DOHH2 (cell line): ENCODE measurements around the gene ABR.

Experiments used
- H3F3A ChIP-seq: fragments of 200-600 bp; sonication (generic), shearing (Covaris generic); 2 replicates; pipeline ENCODE4 v1.6.0; 2016; ENCODE audit warnings: antibody characterized with exemption, mild to moderate bottlenecking; ENCODE audit not compliant: control insufficient read depth, insufficient read depth
- H3K27ac ChIP-seq: fragments of 200-600 bp; sonication (generic); 2 replicates; pipeline ENCODE4 v1.5.1; 2014; ENCODE audit warnings: low read depth, mild to moderate bottlenecking, low read length, moderate library complexity
- H3K27me3 ChIP-seq: fragments of 200-600 bp; sonication (generic); 2 replicates; pipeline ENCODE4 v1.6.1; 2014; ENCODE audit warnings: mild to moderate bottlenecking, low read length, mixed read lengths; ENCODE audit not compliant: control insufficient read depth
- H3K36me3 ChIP-seq: fragments of 200-600 bp; sonication (generic); 2 replicates; pipeline ENCODE4 v1.6.1; 2014; ENCODE audit warnings: mild to moderate bottlenecking, low read length, moderate library complexity, mixed read lengths; ENCODE audit not compliant: control insufficient read depth
- H3K4me1 ChIP-seq: fragments of 200-600 bp; sonication (generic); 2 replicates; pipeline ENCODE4 v1.6.1; 2014; ENCODE audit warnings: mild to moderate bottlenecking, low read length, mixed read lengths; ENCODE audit not compliant: control insufficient read depth
- H3K4me2 ChIP-seq: fragments of 200-600 bp; sonication (generic); 2 replicates; pipeline ENCODE4 v1.6.0; 2014; ENCODE audit warnings: mild to moderate bottlenecking, low read length, moderate library complexity
- H3K4me3 ChIP-seq: fragments of 200-600 bp; sonication (generic); 2 replicates; pipeline ENCODE4 v1.5.1; 2014; ENCODE audit warnings: mild to moderate bottlenecking, low read length, mixed read lengths
- H3K79me2 ChIP-seq: fragments of 200-600 bp; sonication (generic); 2 replicates; pipeline ENCODE4 v1.6.1; 2014; ENCODE audit warnings: mild to moderate bottlenecking, low read length, mixed read lengths; ENCODE audit not compliant: control insufficient read depth
- H3K9me2 ChIP-seq: fragments of 200-600 bp; sonication (generic); replicated peaks from 2 replicates; pipeline ENCODE4 v1.6.1; 2014; ENCODE audit warnings: mild to moderate bottlenecking, low read length, mixed read lengths; ENCODE audit not compliant: control insufficient read depth
- H3K9me3 ChIP-seq: fragments of 200-600 bp; sonication (generic); 2 replicates; pipeline ENCODE4 v1.6.1; 2014; ENCODE audit warnings: antibody characterized with exemption, low read length, mixed read lengths; ENCODE audit not compliant: control insufficient read depth, insufficient read depth
- H4K20me1 ChIP-seq: fragments of 200-600 bp; sonication (generic); 2 replicates; pipeline ENCODE4 v1.6.0; 2014; ENCODE audit warnings: low read depth, mild to moderate bottlenecking, antibody characterized with exemption, low read length, moderate library complexity; ENCODE audit not compliant: control insufficient read depth, insufficient read depth
- EZH2phosphoT487 ChIP-seq: fragments of 200-600 bp; sonication (generic); IDR thresholded peaks from 2 replicates; pipeline ENCODE4 v1.6.1; 2017; ENCODE audit warnings: borderline replicate concordance, mild to moderate bottlenecking, antibody characterized with exemption, low read length, moderate library complexity, mixed read lengths
- TF ChIP-seq, protein P1 (sequence below): fragments of 200-600 bp; sonication (generic); IDR thresholded peaks from one replicate; pipeline ENCODE4 v1.5.1; 2014; ENCODE audit warnings: antibody characterized with exemption, mild to moderate bottlenecking, low read depth, low read length; ENCODE audit not compliant: poor library complexity, severe bottlenecking

Gene ABR

DNA sequence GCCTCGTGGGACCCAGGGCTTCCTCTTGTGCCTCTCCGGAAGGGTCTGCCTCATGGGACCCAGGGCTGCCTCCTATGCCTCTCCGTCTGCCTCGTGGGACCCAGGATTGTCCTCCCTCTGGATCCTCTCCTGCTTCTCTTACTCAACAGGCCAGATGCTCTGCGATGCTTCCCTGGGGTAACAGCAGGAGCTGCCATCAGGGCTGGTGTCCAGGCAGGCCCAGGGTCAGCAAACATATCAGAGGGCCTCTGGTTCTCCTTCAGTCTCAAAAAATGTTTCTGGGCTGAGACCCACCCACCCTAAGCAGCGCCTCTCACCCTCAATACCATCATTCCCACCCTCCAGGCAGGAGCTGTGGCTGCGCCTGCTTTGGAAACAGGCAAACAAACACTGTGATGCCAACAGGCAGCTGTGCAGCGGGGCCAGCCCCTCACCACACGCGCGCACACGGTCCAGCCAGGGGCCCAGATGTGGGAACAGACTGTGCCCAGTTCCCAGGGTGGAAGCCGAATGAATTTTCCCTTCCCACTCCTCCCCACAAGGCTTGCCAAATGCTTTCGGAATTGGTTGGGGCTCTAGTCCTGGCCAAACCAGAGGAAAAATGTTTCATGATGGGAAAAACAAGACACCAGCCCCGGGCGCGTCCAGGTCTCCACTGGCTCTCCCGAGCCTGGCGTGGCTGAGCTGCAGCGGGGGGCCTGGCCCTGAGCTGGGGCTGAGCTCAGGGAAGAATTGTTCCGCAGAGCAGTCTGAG, 171.6 kb downstream of the ABR start:
- H3K9me2 ChIP-seq: no peaks in the 10 kb centered on the region
- peaks cover 2% of the 10 kb centered on the region; the same call in 1 of the 2 replicates for H4K20me1 ChIP-seq
- no peak overlapping the region for H3K4me3 ChIP-seq
- H3K4me1 ChIP-seq: no peaks in the 10 kb centered on the region
- H3K27me3 ChIP-seq: no peaks in the 10 kb centered on the region
- TF ChIP-seq, protein P1, sequence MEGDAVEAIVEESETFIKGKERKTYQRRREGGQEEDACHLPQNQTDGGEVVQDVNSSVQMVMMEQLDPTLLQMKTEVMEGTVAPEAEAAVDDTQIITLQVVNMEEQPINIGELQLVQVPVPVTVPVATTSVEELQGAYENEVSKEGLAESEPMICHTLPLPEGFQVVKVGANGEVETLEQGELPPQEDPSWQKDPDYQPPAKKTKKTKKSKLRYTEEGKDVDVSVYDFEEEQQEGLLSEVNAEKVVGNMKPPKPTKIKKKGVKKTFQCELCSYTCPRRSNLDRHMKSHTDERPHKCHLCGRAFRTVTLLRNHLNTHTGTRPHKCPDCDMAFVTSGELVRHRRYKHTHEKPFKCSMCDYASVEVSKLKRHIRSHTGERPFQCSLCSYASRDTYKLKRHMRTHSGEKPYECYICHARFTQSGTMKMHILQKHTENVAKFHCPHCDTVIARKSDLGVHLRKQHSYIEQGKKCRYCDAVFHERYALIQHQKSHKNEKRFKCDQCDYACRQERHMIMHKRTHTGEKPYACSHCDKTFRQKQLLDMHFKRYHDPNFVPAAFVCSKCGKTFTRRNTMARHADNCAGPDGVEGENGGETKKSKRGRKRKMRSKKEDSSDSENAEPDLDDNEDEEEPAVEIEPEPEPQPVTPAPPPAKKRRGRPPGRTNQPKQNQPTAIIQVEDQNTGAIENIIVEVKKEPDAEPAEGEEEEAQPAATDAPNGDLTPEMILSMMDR: no peak
- TF ChIP-seq EZH2phosphoT487: no peak
- H3K27ac ChIP-seq: no peak overlapping the region
- no peak overlapping the region for H3K4me2 ChIP-seq
- no peaks in the 10 kb centered on the region for H3K9me3 ChIP-seq
- H3K79me2 ChIP-seq: no peaks in the 10 kb centered on the region
- no peaks in the 10 kb centered on the region for H3F3A ChIP-seq
- peaks cover 92% of the 10 kb centered on the region for H3K36me3 ChIP-seq

DNA sequence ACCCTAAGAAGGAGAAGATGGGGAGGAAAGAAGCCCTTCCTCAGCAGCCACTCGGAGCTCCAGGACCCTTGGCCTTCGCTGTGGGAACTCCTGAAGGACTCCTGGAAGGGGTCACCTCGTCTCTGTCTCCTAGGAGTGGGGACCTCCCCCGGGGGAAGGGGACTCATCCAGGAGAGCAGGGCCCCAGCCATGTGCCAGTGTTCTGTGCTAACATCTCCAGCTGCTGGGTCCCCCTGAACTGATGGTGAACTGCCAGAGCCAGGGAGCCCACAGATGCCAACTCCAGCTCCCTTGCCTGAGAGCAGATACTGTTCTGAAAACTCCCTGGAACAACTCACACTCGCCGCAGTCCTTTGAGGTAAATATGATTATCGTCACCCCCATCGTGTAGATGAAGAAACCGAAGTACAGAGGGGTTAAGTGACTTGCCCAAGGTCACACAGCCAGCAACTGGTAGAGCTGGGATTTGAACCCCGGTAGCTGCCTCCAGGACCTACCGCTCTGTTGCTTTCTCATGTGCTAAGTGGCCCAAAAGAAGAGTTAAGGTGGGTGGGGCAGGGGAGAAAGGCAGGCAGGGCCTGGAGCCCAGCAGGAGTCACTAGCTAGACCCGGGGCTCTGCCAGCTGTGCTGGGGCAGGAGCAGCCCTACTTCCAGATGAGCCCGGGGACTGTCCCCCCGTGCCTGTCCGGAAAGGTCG, 172.3 kb downstream of the ABR start:
- Histone ChIP-seq H3K27ac (no peak overlapping the region), H3F3A (no peaks in the 10 kb centered on the region), H3K9me2 (no peaks in the 10 kb centered on the region), H3K4me1 (no peaks in the 10 kb centered on the region), H3K4me2 (no peak overlapping the region), H3K36me3 (peaks cover 95% of the 10 kb centered on the region), H4K20me1 (peaks cover 6% of the 10 kb centered on the region; the same call in 1 of the 2 replicates), H3K9me3 (no peaks in the 10 kb centered on the region), H3K4me3 (no peak overlapping the region), H3K79me2 (no peaks in the 10 kb centered on the region), H3K27me3 (no peaks in the 10 kb centered on the region)
- no peak for TF ChIP-seq EZH2phosphoT487
- TF ChIP-seq, protein P1: no peak

DNA sequence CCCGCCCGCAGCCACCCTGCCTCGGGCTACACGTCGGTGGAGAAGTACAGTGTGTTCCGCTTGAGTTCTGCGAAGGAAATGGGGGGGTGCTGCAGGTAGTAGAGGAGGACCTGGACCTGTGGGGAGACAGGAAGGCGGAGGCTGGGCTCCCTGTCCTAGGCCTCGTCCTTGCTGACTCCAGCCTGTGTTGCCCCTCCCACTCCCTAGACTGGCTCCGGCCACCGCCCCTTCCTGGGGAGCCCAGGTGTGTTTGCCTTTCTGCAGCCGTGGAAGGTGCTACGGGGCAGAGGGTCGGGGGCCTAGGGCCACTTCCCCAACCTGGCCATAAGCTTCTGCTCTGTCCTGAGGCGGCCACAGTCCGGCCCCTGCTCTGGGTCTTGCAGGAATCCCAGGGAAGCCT, 173.7 kb downstream of the ABR start:
- H3K4me2 ChIP-seq: no peak overlapping the region
- H3K79me2 ChIP-seq: 0 out of 2 replicates have a peak, but pooled peaks cover 2% of the 10 kb centered on the region
- no peaks in the 10 kb centered on the region for H3K9me3 ChIP-seq
- peaks cover 6% of the 10 kb centered on the region; the same call in 1 of the 2 replicates for H3F3A ChIP-seq
- H3K27me3 ChIP-seq: no peaks in the 10 kb centered on the region
- H3K4me1 ChIP-seq: no peaks in the 10 kb centered on the region
- H3K4me3 ChIP-seq: no peak overlapping the region
- no peak overlapping the region for H3K27ac ChIP-seq
- no peaks in the 10 kb centered on the region for H3K9me2 ChIP-seq
- H4K20me1 ChIP-seq: peaks cover 12% of the 10 kb centered on the region; the same call in 1 of the 2 replicates
- H3K36me3 ChIP-seq: peaks cover 96% of the 10 kb centered on the region
- no peak for TF ChIP-seq EZH2phosphoT487
- TF ChIP-seq, protein P1: no peak
